H1 (cell line): ENCODE measurements around the gene SSNA1. TPM values are rescaled to one million over a fixed set of nuclear protein-coding genes. Genes with fewer than 3 reads are reported as not detected.
A peak's percentile ranks its signal among the peaks of the same experiment; 100 is the strongest.

Source experiments
- CTCF ChIA-PET: fragments of 300-600 bp; sonication (Branson Sonifier 250); formaldehyde crosslinking; loops from one replicate; lab custom pipeline; 2021; ENCODE audit not compliant: partially characterized antibody; lab: Charles Lee
- POLR2A ChIA-PET: fragments of 300-600 bp; sonication (Branson Sonifier 250); formaldehyde crosslinking; loops from one replicate; lab custom pipeline; 2021; ENCODE audit warnings: inconsistent platforms; ENCODE audit not compliant: partially characterized antibody; lab: Charles Lee
- DNase-seq, 2 experiments: peaks; one replicate each; pipeline versions ENCODE4 v3.0.0 to v3.0.0-alpha.2; 2010 to 2022; ENCODE audit warnings: low spot score in 2 of 2, low read depth in 1 of 2, mixed read lengths in 1 of 2
- FAIRE-seq: peaks from 2 replicates; lab custom pipeline; 2011; peaks lifted over from hg19 to GRCh38; lab: Jason Lieb, UNC
- H2AFZ ChIP-seq: 2 replicates; pipeline ENCODE4 v1.8.1; 2012; ENCODE audit warnings: low read length, inconsistent platforms
- H2AK5ac ChIP-seq: 2 replicates; pipeline ENCODE4 v1.6.1; 2013; ENCODE audit warnings: low read depth, low read length
- H2BK120ac ChIP-seq: replicated peaks from 2 replicates; pipeline ENCODE3; 2013; ENCODE audit warnings: low read depth, low read length, inconsistent platforms
- H2BK12ac ChIP-seq: 2 replicates; pipeline ENCODE4 v1.6.1; 2013; ENCODE audit warnings: low read depth, low read length
- H2BK15ac ChIP-seq: 2 replicates; pipeline ENCODE4 v1.6.1; 2013; ENCODE audit warnings: low read length
- H2BK20ac ChIP-seq: 2 replicates; pipeline ENCODE4 v1.6.1; 2013; ENCODE audit warnings: low read length
- H2BK5ac ChIP-seq: 2 replicates; pipeline ENCODE4 v1.6.1; 2013; ENCODE audit warnings: low read depth, low read length
- H3K14ac ChIP-seq: 2 replicates; pipeline ENCODE4 v1.6.1; 2013; ENCODE audit warnings: inconsistent platforms; ENCODE audit not compliant: insufficient read length
- H3K18ac ChIP-seq: 2 replicates; pipeline ENCODE4 v1.6.1; 2013; ENCODE audit warnings: low read length; ENCODE audit errors: extremely low read depth
- H3K23ac ChIP-seq: 2 replicates; pipeline ENCODE4 v1.6.1; 2013; ENCODE audit warnings: inconsistent platforms; ENCODE audit not compliant: insufficient read length
- H3K23me2 ChIP-seq: 2 replicates; pipeline ENCODE4 v1.6.1; 2013; ENCODE audit warnings: low read depth, low read length
- H3K27ac ChIP-seq: 2 replicates; pipeline ENCODE4 v1.6.1; 2011; ENCODE audit warnings: low read depth, low read length, inconsistent platforms
- H3K27me3 ChIP-seq, 4 experiments: replicated peaks in 1 of 4; 1 replicate in 1 of 4; 2 replicates in 3 of 4; pipeline versions ENCODE4 v1.6.1 to v1.8.1; 2011 to 2013; ENCODE audit warnings: low read length in 3 of 4, mild to moderate bottlenecking in 3 of 4, inconsistent platforms in 2 of 4, mixed read lengths in 2 of 4, moderate library complexity in 1 of 4; ENCODE audit not compliant: control insufficient read depth in 3 of 4, insufficient read depth in 3 of 4; ENCODE audit errors: extremely low read depth in 1 of 4
- H3K36me3 ChIP-seq, 4 experiments: 2 replicates each; pipeline versions ENCODE4 v1.6.1 to v1.8.1; 2011 to 2013; ENCODE audit warnings: mild to moderate bottlenecking in 4 of 4, low read length in 3 of 4, moderate library complexity in 2 of 4, control low read depth in 1 of 4, inconsistent platforms in 1 of 4; ENCODE audit not compliant: insufficient read depth in 4 of 4, control insufficient read depth in 2 of 4
- H3K4ac ChIP-seq: replicated peaks from 2 replicates; pipeline ENCODE3; 2013; ENCODE audit warnings: low read length, low read depth, mixed read lengths, inconsistent platforms; ENCODE audit not compliant: insufficient read length
- H3K4me1 ChIP-seq, 4 experiments: replicated peaks in 1 of 4; 1 replicate in 1 of 4; 2 replicates in 3 of 4; pipeline versions ENCODE4 v1.6.1 to v1.8.1; 2011 to 2013; ENCODE audit warnings: low read length in 3 of 4, inconsistent platforms in 2 of 4, mixed read lengths in 1 of 4; ENCODE audit not compliant: insufficient read depth in 4 of 4, control insufficient read depth in 3 of 4
- H3K4me2 ChIP-seq, 2 experiments: 2 replicates each; pipeline versions ENCODE4 v1.6.1 to v1.8.1; 2011 to 2013; ENCODE audit warnings: low read depth in 2 of 2, low read length in 2 of 2, control low read depth in 1 of 2, inconsistent platforms in 1 of 2, mild to moderate bottlenecking in 1 of 2; ENCODE audit not compliant: insufficient read depth in 1 of 2
- H3K4me3 ChIP-seq, 4 experiments: fragments of 200-600, 300-600 bp in 1 of 4; sonication (generic), shearing (Covaris generic), sonication (Bioruptor Twin) in 1 of 4; 2 replicates each; pipeline versions ENCODE4 v1.5.1 to v1.8.1; 2011 to 2016; ENCODE audit warnings: low read length in 4 of 4, low read depth in 3 of 4, control low read depth in 2 of 4, inconsistent platforms in 2 of 4, mild to moderate bottlenecking in 2 of 4, mixed read lengths in 1 of 4, moderate library complexity in 1 of 4; ENCODE audit not compliant: insufficient read depth in 2 of 4; ENCODE audit errors: extremely low read depth in 1 of 4
- H3K56ac ChIP-seq: replicated peaks from 2 replicates; pipeline ENCODE3; 2013; ENCODE audit warnings: low read depth, mild to moderate bottlenecking, mixed read lengths, low read length, inconsistent platforms; ENCODE audit not compliant: insufficient read length
- H3K79me1 ChIP-seq: 2 replicates; pipeline ENCODE4 v1.6.1; 2013; ENCODE audit warnings: low read depth, low read length, control low read depth
- H3K79me2 ChIP-seq, 2 experiments: 2 replicates each; pipeline versions ENCODE4 v1.6.1 to v1.8.1; 2012 to 2013; ENCODE audit warnings: low read length in 2 of 2, mild to moderate bottlenecking in 2 of 2, inconsistent platforms in 1 of 2; ENCODE audit not compliant: insufficient read depth in 2 of 2, control insufficient read depth in 1 of 2
- H3K9ac ChIP-seq, 4 experiments: replicated peaks in 1 of 4; 1 replicate in 1 of 4; 2 replicates in 3 of 4; pipeline versions ENCODE4 v1.6.1 to v1.8.1; 2011 to 2013; ENCODE audit warnings: low read depth in 3 of 4, low read length in 3 of 4, control low read depth in 2 of 4, mild to moderate bottlenecking in 2 of 4, moderate library complexity in 2 of 4, inconsistent platforms in 1 of 4; ENCODE audit errors: extremely low read depth in 1 of 4
- H3K9me3 ChIP-seq, 2 experiments: 2 replicates each; pipeline versions ENCODE4 v1.6.1 to v1.8.1; 2012 to 2013; ENCODE audit warnings: mild to moderate bottlenecking in 2 of 2, moderate library complexity in 2 of 2, control low read depth in 1 of 2, inconsistent platforms in 1 of 2, low read depth in 1 of 2, low read length in 1 of 2, mixed read lengths in 1 of 2; ENCODE audit not compliant: insufficient read depth in 2 of 2
- H4K20me1 ChIP-seq, 2 experiments: replicated peaks in 1 of 2; 2 replicates each; pipeline versions ENCODE3 to v1.8.1; 2011 to 2013; ENCODE audit warnings: inconsistent platforms in 2 of 2, low read length in 2 of 2, mild to moderate bottlenecking in 1 of 2; ENCODE audit not compliant: insufficient read depth in 2 of 2, control insufficient read depth in 1 of 2
- H4K5ac ChIP-seq: 2 replicates; pipeline ENCODE4 v1.6.1; 2013; ENCODE audit warnings: low read length, low read depth, mixed read lengths, inconsistent platforms; ENCODE audit not compliant: insufficient read length
- H4K8ac ChIP-seq: 2 replicates; pipeline ENCODE4 v1.8.0; 2013; ENCODE audit warnings: mild to moderate bottlenecking, moderate library complexity, low read length, inconsistent platforms; ENCODE audit not compliant: insufficient read depth; ENCODE audit errors: extremely low read depth
- H4K91ac ChIP-seq: replicated peaks from 2 replicates; pipeline ENCODE3; 2013; ENCODE audit warnings: low read length, mixed read lengths, inconsistent platforms; ENCODE audit not compliant: insufficient read length
- CEBPB ChIP-seq: IDR thresholded peaks from 2 replicates; pipeline ENCODE4 v1.6.1; 2012; ENCODE audit warnings: low read depth, low read length
- CHD2 ChIP-seq: IDR thresholded peaks from 2 replicates; pipeline ENCODE4 v1.6.1; 2012; ENCODE audit warnings: low read length, improper control_type of control experiment
- HDAC6 ChIP-seq: IDR thresholded peaks from one replicate; pipeline ENCODE4 v1.7.1; 2012; ENCODE audit warnings: low read depth, mild to moderate bottlenecking, inconsistent platforms, low read length, moderate library complexity
- JUND ChIP-seq: IDR thresholded peaks from 2 replicates; pipeline ENCODE4 v1.6.1; 2011; ENCODE audit warnings: mild to moderate bottlenecking, improper control_type of control experiment, low read length
- RAD21 ChIP-seq, 2 experiments: IDR thresholded peaks in 1 of 2; conservative IDR thresholded peaks in 1 of 2; 2 replicates each; pipeline ENCODE4 v1.6.1; 2011; ENCODE audit warnings: low read depth in 2 of 2, low read length in 2 of 2, improper control_type of control experiment in 1 of 2, inconsistent platforms in 1 of 2, mild to moderate bottlenecking in 1 of 2, moderate library complexity in 1 of 2
- RFX5 ChIP-seq: IDR thresholded peaks from 2 replicates; pipeline ENCODE4 v1.6.1; 2011; ENCODE audit warnings: low read depth, low read length, improper control_type of control experiment, borderline replicate concordance
- WGBS, 2 experiments: shearing (Covaris generic) in 1 of 2; methylation state at CpG; one replicate each; pipeline versions ENCODE4 v1.1.6 to v1.1.7; 2013 to 2015; ENCODE audit warnings: low lambda C conversion rate in 2 of 2, mixed read lengths in 2 of 2, inconsistent platforms in 1 of 2, low coverage in 1 of 2, missing lambda C conversion rate in 1 of 2; ENCODE audit not compliant: insufficient replicate concordance in 2 of 2, insufficient coverage in 1 of 2, insufficient read length in 1 of 2; ENCODE audit errors: extremely low coverage in 1 of 2, missing lambda C conversion rate in 1 of 2; 5-methylcytosine and 5-hydroxymethylcytosine counted together
- polyA plus RNA-seq, 7 experiments: library from polyadenylated mRNA; depleted of rRNA in 3 of 7; stranded (reverse) in 5 of 7; unstranded in 2 of 7; fragments of >200 nt in 5 of 7; fragments of 200-250 nt in 2 of 7; gene quantifications; 1 replicate in 5 of 7; 2 replicates in 1 of 7; 4 replicates in 1 of 7; pipeline versions ENCODE4 v1.2.1 to v1.2.3, GENCODE V29; 2011 to 2013; ENCODE audit warnings: missing spikeins in 2 of 7, mixed read lengths in 2 of 7
- total RNA-seq: library from RNA; stranded (reverse); fragmentation: NEBNext Ultra II Directional; extraction: Animal tissue kit (Norgen Biotek cat#: 25700); gene quantifications from 2 replicates; pipeline ENCODE4 v1.2.1, GENCODE V29; 2021

SSNA1 gene
- total and polyA plus RNA-seq, 2 of the 8 experiments (the other 6 are each of a cell fraction or from before 2014, with no cell fraction given): 87.3 to 157 TPM

GRCh38 chr9:137171149-137171900 is 17.2 kb upstream of the SSNA1 start:
- Histone ChIP-seq H3K9ac (no peak overlapping the region), H3K27me3 (peaks cover 36 to 62% (median 54%) of the 10 kb centered on the region in 4 experiments), H3K36me3 (no peaks in the 10 kb centered on the region; a peak in 1 of 8 replicates), H3K18ac (no peak overlapping the region), H3K14ac (no peak overlapping the region), H4K20me1 (peaks cover 0 to 15% of the 10 kb centered on the region in 2 experiments), H3K79me1 (no peaks in the 10 kb centered on the region), H2BK12ac (no peak overlapping the region), H3K9me3 (no peaks in the 10 kb centered on the region), H3K4me3 (no peak overlapping the region), H2BK120ac (no peak overlapping the region), H2BK5ac (no peak overlapping the region), H3K23ac (no peak overlapping the region), H4K91ac (no peak overlapping the region), H2BK15ac (no peak overlapping the region), H3K79me2 (no peaks in the 10 kb centered on the region), H3K4me1 (peaks cover 0 to 24% (median 14%) of the 10 kb centered on the region in 4 experiments; a peak in 6 of 7 replicates), H3K23me2 (peaks cover 15% of the 10 kb centered on the region; the same call in 1 of the 2 replicates), H4K8ac (0 out of 2 replicates have a peak overlapping the region, but pooled peaks have one; percentile 14), H3K56ac (no peak overlapping the region), H2AFZ (no peak overlapping the region), H2BK20ac (peak overlapping the region; percentile 48; the same call in 1 of the 2 replicates), H3K4me2 (no peak overlapping the region), H2AK5ac (no peak overlapping the region), H4K5ac (no peak overlapping the region), H3K4ac (no peak overlapping the region), H3K27ac (no peak overlapping the region)
- 92% methylated on average over 18 of the region's 22 CpGs; no CpG with 5 or more reads in 1 of the 2 experiments for WGBS, 2 experiments
- CTCF ChIA-PET: interaction anchor here (0.6 to 4.3 kb wide), 15 partner anchors 9 to 488 kb away, joined by 3 to 29 read pairs (median 4); partner anchors contain the start of genes ANAPC2, RNF224 and SSNA1
- POLR2A ChIA-PET: interaction anchor here (0.7 to 3.3 kb wide), 7 partner anchors 14 to 71 kb away, joined by 3 to 14 read pairs (median 4); partner anchors contain the start of genes ANAPC2 and SSNA1
- no peak for DNase-seq
- no peak for FAIRE-seq
- no peak for TF ChIP-seq JUND
- TF ChIP-seq RAD21 (IDR thresholded peaks at IDR 0.05 in 1 of 2, conservative IDR thresholded peaks at IDR 0.05 in 1 of 2; ENCODE audit: low read depth in 2 of 2, low read length in 2 of 2): no peak
- TF ChIP-seq RFX5: no peak
- no peak for TF ChIP-seq CHD2
- TF ChIP-seq HDAC6: no peak
- no peak for TF ChIP-seq CEBPB
